ENCODE measurements around the gene INSM2.

DNA sequence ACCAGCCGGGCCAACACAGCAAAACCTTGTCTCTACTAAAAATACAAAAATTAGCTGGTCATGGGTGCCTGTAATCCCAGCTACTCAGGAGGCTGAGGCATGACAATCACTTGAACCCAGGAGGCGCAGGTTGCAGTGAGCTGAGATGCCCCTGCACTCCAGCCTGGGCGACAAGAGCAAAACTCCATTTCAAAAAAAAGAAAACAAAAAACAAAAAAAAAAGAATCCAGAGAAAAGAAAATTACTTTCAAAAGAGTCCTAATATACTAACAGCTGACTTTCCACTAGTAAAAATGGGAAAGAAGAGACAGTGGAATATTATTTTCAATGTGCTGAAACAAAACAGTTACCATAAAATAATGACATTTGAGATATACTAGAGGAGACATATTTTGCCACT lies 8.3 kb upstream of the INSM2 start:
- TF ChIP-seq CSDC2 (CRISPR knock-in tag; IDR thresholded peaks at IDR 0.05) (no peak), ISL1 (CRISPR knock-in tag; IDR thresholded peaks at IDR 0.05) (no peak), SNAI2 (CRISPR knock-in tag; IDR thresholded peaks at IDR 0.05) (no peak), OSR1 (CRISPR knock-in tag; IDR thresholded peaks at IDR 0.05) (no peak), ARNTL (CRISPR knock-in tag; IDR thresholded peaks at IDR 0.05; ENCODE audit: borderline replicate concordance, low read depth) (no peak), TCF4 (CRISPR knock-in tag; IDR thresholded peaks at IDR 0.05; ENCODE audit: borderline replicate concordance) (no peak), ZNF565 (CRISPR knock-in tag; conservative IDR thresholded peaks at IDR 0.05; ENCODE audit: low read depth) (no peak), ZNF8 (CRISPR knock-in tag; IDR thresholded peaks at IDR 0.05) (no peak)
- TF ChIP-seq, protein P1, sequence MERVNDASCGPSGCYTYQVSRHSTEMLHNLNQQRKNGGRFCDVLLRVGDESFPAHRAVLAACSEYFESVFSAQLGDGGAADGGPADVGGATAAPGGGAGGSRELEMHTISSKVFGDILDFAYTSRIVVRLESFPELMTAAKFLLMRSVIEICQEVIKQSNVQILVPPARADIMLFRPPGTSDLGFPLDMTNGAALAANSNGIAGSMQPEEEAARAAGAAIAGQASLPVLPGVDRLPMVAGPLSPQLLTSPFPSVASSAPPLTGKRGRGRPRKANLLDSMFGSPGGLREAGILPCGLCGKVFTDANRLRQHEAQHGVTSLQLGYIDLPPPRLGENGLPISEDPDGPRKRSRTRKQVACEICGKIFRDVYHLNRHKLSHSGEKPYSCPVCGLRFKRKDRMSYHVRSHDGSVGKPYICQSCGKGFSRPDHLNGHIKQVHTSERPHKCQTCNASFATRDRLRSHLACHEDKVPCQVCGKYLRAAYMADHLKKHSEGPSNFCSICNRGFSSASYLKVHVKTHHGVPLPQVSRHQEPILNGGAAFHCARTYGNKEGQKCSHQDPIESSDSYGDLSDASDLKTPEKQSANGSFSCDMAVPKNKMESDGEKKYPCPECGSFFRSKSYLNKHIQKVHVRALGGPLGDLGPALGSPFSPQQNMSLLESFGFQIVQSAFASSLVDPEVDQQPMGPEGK (CRISPR knock-in tag; IDR thresholded peaks at IDR 0.05; ENCODE audit: borderline replicate concordance): no peak
- TF ChIP-seq, protein P2, sequence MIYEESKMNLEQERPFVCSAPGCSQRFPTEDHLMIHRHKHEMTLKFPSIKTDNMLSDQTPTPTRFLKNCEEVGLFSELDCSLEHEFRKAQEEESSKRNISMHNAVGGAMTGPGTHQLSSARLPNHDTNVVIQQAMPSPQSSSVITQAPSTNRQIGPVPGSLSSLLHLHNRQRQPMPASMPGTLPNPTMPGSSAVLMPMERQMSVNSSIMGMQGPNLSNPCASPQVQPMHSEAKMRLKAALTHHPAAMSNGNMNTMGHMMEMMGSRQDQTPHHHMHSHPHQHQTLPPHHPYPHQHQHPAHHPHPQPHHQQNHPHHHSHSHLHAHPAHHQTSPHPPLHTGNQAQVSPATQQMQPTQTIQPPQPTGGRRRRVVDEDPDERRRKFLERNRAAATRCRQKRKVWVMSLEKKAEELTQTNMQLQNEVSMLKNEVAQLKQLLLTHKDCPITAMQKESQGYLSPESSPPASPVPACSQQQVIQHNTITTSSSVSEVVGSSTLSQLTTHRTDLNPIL (CRISPR knock-in tag; IDR thresholded peaks at IDR 0.05; ENCODE audit: low read depth): no peak

All from SK-N-SH treated with all-trans-retinoic acid at 6 μM for 48 hours (cell line).